ENCODE data around the gene TTLL5.

Gene TTLL5, protein sequence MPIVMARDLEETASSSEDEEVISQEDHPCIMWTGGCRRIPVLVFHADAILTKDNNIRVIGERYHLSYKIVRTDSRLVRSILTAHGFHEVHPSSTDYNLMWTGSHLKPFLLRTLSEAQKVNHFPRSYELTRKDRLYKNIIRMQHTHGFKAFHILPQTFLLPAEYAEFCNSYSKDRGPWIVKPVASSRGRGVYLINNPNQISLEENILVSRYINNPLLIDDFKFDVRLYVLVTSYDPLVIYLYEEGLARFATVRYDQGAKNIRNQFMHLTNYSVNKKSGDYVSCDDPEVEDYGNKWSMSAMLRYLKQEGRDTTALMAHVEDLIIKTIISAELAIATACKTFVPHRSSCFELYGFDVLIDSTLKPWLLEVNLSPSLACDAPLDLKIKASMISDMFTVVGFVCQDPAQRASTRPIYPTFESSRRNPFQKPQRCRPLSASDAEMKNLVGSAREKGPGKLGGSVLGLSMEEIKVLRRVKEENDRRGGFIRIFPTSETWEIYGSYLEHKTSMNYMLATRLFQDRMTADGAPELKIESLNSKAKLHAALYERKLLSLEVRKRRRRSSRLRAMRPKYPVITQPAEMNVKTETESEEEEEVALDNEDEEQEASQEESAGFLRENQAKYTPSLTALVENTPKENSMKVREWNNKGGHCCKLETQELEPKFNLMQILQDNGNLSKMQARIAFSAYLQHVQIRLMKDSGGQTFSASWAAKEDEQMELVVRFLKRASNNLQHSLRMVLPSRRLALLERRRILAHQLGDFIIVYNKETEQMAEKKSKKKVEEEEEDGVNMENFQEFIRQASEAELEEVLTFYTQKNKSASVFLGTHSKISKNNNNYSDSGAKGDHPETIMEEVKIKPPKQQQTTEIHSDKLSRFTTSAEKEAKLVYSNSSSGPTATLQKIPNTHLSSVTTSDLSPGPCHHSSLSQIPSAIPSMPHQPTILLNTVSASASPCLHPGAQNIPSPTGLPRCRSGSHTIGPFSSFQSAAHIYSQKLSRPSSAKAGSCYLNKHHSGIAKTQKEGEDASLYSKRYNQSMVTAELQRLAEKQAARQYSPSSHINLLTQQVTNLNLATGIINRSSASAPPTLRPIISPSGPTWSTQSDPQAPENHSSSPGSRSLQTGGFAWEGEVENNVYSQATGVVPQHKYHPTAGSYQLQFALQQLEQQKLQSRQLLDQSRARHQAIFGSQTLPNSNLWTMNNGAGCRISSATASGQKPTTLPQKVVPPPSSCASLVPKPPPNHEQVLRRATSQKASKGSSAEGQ (N-terminal part only)

DNA sequence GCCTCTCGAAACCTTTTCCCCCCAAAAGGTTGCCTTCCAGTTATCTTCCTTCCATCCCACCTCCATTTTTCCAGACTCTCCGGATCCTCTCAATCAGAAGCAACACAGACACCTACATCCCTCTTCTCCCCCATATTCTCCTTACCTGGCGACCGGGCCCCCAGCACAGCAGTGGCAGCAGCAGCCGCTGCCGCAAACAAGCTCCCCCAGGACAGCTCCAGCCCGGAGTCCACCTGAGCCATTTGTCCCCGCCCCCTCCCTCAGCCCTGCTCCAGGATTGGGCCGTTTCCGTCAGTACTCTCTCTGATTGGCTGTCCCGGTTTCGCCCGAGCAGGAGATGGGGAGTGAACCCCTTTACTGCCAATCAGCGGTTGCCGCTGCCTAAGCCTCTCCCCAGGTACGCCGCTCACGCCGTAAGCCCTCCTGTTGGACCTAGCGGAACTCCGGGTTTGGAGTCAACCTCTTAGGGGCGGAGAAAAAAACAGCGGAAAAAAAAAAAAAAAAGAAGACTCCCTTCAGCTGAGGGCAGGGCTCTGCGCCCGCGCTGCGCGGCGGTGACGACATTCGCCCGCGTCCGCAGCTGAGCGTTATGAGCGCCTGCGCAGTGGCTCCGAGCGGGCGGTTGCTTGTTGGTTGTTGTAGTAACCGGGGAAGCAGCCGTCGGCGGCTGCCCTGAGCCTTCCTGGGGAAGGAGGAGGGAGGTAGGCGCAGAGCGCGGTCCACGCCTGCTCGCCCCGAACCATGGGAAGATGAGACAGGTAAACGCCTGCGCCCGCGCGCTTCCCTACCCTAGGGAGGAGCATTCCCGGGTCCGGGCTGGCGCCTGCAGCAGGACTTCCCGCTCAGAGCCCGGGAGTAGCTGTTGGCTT lies at the start of gene TTLL5, which contains the start of gene ERG28:
Gene TTLL5 (plus strand): TSS at position 617 of the 869 bp plus-strand sequence. CDS start 1,904 bp downstream, outside the sequence.
Gene ERG28 (minus strand): TSS at position 247 of the 869 bp plus-strand sequence. CDS start 3,374 bp downstream, outside the sequence.
- peak; percentile 98 for DNase-seq (ENCODE audit: low spot score)

DNA sequence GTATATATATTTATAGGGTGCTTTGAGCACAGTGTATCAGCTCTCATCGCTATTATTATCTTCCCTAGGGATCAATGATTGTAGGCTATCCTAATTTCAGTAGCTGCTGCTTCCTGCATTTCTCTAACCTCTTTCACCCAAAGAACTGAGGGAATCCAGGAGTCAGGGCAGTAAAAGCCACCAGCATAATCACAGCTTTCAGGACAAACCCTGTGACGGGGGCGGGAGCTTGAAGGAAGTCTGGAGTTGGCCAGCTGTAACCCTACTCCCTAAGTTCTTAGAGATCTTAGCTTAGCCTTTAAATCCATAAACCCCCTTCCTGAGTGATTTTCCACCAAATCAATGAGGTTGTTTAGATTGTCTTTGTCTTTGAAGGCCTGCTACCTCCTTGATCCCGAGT lies 48.9 kb upstream of the TTLL5 start:
- no peak for DNase-seq (ENCODE audit: low spot score)

DNA sequence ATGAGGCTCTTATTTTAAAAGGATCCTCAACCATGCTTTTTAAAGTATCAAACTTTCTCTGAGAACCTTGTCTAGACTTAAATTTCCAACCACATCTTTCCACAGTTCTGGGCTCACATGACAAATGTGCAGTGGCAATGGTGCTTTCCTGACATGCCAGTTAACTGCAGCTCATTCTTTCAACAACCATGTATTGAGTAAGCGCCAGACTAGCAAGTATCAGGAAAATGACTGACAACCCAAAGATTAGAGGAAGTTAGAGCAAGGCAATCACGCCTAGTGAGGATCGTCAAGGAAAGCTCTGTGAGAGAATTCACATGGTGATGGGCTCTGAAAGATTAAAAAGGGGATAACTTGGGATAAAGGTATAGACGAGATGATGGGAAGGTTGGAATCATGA lies 46.9 kb upstream of the TTLL5 start:
- DNase-seq (ENCODE audit: low spot score), result peak; percentile 25

DNA sequence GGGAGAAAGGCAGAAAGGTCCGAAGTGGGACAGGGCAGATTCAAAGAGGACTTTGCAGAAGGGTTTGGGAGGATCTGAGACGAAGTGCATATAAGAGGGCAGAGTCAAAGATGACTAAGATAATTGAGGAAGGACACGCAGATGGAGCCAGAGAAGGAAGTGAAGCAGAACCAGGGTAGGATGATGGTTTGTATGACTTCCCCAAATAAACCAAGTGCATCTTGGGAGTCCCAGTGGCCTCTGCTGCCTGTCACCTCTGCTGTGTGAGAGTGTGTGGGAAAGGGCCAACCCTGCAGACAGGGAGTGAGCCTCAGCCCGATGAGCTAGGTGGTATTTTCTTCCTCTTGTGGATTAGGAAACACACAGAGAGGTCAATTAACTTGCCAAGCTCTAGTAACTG lies 45.8 kb upstream of the TTLL5 start:
- DNase-seq (ENCODE audit: low spot score), result peak; percentile 58

DNA sequence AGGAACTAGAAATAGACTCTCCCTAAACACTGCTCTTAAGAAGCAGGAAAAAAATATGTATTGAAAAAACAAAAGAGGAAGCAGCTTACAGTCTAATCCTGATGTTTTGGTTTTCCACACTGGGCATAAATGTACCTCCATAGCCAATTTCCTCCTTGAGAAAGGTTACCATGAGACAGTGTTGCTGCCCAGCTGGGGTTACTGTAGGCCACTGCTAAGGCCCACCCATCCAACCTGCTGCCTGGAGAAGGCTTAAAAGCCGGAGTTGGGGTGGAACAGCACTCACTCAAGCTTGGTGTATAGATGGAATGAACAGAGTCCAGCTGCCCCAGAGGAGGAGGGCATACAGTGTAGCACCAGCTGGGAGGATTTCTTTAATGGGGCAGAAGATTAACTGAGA lies 41.5 kb upstream of the TTLL5 start:
- DNase-seq (ENCODE audit: low spot score), result no peak

DNA sequence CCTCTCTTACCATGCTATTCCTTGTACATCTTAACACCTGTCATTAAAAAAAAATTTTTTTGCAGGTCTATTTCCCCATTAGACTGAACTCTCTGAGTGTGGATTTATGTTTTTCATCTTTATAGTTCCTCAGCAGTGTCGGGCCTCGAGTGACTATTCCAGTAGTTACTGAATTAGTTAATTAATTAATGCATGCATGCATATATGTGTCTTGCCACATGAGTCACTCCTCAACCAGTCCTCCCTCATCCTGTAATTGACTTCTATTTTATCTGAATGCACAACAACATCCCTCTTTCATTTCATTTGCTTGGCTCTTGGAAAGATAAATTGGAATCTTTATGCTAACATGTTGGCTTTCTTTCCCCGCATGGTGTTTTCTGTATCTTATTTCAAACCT lies 36.0 kb upstream of the TTLL5 start:
- DNase-seq (ENCODE audit: low spot score), result no peak

DNA sequence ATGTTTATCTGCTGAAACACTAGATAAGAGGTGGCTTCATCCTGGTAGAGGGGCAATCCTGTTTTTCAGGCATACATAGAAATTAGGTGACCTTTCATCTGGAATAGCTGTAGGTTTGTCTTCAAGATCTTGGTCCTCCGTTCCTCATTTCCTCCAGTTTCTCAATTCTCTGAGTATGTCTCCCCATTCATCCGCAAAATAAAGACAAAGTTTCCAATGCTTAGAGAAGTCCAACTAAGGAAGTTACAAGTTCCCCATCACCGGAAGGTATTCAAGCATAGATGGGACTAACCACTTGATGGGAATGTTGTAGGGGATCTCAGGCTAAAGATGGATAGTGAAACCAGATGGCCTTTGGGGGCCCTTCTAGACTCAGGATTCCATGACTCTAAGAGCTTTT lies 34.6 kb upstream of the TTLL5 start:
- DNase-seq (ENCODE audit: low spot score), result no peak

DNA sequence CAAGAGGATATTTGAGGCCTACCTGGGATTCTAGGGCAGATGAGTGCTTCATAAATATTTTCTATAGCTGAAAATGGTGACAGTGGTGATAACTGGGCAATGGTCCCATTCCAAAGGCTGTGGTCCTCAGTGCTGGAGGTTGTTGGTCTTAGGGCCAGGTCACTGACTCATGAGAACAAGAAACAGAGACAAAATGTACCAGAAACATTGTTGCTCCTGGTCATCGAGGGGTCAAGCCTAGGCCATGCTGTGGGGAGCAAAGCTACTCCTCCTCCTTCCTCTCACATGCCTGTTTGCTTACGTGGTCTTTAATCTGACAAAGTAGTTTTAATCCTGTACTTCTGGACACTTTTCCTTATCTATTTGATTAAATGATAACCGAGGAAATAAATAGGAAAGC lies 34.2 kb upstream of the TTLL5 start:
- no peak for DNase-seq (ENCODE audit: low spot score)

DNA sequence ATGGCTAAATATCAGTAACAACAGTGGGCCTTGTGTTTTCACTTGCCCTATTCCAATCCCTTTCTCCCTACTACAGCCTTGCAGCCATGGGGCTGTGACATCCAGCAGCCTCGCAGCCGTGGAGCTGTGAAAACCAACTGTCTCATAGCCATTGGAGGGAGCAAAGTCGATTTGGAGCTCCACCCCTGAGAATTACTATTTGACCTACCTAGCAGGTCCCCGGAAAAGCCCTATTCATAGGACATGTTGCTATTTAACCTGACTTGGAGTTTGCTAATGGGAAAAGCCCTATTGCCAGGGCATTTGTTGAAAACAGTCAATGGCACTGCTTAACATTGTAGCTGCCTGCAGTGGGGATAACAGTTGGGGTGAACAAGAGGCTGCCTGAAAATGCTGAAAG lies 33.6 kb upstream of the TTLL5 start:
- no peak for DNase-seq (ENCODE audit: low spot score)

DNA sequence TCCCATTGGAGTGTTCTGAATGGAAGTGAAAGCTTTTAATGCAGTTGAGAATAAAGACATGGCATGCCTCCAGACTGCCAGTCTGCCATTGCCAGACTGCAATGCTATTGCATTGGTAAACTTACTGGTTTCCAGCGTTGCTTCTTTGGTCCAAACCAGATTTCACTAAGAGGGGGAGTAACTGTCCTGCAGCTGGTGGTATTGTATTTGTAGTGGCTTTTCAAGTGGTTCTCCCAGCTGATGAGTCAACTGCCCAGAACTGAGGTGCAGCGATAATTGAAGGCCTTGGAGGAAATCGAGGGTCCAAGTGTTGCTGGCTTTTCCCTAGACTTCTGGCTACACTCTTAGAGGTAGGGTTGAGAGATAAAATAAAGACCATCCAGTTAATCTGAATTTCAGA lies 32.2 kb upstream of the TTLL5 start:
- no peak for DNase-seq (ENCODE audit: low spot score)

DNA sequence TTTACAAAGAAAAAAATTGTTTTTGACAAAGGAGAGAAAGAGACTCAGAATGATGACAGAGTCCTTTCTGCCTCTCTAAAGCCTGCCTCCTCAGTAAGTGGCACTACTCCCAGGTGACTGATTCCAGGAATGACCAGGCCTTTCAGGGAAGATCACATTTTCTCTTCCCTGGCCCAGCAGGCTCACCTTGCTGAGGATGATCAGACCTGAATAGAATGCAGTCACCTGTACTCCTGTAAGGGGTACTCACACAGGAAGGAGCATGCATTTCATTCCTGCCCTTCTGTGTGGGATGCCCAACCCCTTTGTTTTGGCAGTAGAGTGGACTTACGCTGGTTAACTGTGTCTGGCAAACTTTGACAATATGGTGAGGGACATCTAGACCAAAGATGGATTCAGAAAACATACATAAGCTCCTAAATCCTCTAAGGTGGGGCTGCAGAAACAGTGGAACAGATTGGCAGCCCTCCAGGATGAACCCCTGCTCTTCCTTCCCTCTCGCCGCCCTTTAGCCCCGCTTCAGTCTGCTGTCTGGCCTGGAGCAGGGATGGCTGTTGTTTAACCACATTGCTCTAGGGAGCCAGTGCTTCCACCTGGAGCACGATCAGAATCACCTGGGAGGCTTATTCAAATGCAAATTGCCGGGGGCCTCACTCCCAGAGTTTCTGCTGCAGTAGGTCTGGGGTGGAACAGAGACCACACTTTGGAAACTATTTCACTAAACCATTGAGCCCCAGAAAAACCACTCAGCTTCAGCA lies 30.2 kb upstream of the TTLL5 start:
- DNase-seq (ENCODE audit: low spot score), result no peak

DNA sequence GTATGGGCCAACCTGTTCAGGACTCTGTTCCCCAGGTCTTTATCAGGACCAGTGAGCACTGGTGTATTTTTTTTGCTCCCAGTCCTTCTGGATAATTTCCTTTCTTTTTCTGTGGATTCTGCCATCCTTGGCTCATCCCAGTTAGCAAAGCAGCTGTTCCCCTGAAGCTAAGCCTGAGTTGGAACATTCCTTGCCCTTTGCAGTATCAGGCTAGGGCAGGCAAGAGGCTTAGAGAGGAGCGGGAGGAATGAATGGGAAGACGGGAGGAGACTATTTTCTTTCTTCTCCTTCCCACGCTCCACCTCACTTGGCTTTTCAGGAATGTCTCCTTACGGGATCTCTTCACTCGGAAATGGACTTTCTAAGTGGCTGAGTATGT lies 29.6 kb upstream of the TTLL5 start:
- no peak for DNase-seq (ENCODE audit: low spot score)

DNA sequence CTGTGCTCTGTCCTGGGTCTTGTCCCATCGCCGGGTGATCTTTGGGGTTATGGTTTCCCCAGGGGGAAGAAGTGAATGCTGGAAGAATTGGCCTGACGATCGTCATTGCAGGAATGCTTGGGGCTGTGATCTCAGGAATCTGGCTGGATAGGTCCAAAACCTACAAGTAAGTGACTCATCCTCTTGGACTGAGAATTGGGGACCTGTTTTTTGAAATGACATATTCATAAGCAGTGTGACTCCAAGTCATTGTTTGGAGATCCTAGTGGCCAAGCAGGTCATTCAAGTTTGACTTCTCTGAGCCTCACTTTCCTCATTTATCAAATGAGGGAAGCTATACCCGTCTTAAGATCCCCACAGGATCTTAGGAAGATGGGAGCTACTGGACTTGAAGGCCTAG lies 26.2 kb upstream of the TTLL5 start:
- DNase-seq (ENCODE audit: low spot score), result no peak

DNA sequence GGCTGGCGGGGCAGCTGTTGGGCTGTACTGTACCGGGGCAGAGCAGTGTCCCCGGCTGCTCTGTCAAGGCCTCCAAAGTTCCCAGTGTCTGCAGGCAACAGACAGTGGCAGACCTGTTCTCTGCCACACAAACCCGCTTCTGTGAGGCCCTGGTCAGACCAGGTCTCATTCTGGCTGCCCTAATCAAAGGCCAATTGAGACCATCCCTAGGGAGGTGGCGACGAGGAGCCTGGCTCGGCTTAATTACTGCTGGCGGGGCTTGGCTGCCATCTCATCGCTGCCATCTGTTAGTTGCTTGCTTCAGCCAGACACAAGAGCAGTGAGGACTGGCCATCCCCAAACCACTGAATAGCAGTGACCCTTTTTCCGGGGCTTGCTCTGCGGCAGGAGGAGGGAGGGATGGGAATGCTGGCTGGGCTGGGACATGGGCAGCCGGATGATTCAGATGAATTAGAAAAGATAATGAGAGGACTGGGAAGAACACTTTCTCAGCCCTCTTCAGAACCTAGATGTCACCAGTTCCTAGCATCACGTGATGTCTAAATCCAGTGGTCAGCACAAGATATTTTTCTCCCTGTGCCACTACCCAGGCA lies 24.9 kb upstream of the TTLL5 start:
- peak; percentile 77 for DNase-seq (ENCODE audit: low spot score)

DNA sequence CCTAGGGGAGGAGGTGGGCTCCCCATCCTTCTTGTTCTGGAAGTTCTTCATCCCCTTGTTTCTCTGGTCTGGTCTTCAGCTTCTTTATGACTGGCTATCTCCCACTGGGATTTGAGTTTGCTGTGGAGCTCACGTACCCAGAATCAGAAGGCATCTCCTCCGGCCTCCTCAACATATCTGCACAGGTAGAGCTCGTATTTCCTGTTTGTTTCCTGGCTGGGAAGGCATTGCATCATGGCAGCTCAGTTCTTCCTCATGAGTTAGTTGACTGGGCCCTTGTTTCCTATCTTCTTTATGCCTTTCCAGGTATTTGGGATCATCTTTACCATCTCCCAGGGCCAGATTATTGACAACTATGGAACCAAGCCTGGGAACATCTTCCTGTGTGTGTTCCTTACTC lies 20.2 kb upstream of the TTLL5 start:
- DNase-seq (ENCODE audit: low spot score), result no peak

DNA sequence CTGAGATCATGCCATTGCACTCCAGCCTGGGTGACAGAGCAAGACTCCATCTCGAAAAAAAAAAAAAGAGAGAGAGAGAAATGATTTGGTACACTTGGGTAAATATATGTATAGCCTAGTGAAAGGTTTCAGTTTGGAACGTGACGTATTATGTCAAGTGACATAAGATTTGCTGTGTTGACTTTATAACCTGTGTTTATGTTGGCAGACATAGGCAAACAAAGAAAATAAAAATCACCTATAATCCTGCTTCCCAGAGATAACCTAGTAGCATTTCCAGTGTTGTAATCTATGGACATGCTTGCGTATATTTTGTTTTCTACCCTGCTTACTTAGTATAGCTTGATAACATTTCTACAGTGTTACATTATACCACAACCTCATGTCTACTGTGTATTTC lies 17.1 kb upstream of the TTLL5 start:
- DNase-seq (ENCODE audit: low spot score), result no peak

DNA sequence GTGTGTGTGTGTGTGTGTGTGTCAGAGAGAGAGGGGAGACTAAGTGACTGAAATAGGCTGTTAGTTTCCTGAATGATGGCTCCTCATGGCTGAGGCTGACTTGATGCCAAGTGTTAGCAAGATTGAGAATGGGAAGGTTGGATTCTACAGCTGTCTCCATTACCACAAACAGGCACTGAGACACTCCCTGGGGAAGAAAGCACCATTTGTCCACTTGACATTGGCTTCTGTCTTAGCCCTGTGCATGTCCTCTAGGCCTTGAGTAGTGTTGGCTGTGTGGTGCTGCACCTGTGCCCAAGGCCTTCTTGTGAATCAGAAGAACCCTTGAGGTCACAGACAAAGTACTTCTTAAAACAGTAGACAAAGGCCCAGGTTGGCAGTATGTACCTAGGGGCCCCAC lies 16.0 kb upstream of the TTLL5 start:
- no peak for DNase-seq (ENCODE audit: low spot score)

DNA sequence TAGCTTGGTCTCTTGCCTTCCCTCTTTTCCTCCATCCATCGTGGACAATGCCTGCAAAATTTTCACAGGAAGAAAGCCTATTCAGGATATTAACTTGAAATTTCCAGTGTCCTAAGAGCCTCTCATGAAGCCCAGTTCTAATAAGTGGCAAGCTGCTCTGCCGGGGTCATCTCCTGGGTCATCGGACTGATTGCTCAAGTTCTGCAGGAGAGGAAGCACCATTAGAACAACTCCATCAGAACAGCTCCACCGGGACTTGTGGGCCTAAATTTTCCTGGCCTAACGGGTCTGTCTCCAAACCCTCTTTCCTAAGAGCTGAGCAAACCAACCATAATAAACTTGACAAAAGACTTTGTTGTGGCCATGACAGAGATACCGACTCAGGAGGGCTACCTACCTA lies 14.3 kb upstream of the TTLL5 start:
- DNase-seq (ENCODE audit: low spot score), result no peak

DNA sequence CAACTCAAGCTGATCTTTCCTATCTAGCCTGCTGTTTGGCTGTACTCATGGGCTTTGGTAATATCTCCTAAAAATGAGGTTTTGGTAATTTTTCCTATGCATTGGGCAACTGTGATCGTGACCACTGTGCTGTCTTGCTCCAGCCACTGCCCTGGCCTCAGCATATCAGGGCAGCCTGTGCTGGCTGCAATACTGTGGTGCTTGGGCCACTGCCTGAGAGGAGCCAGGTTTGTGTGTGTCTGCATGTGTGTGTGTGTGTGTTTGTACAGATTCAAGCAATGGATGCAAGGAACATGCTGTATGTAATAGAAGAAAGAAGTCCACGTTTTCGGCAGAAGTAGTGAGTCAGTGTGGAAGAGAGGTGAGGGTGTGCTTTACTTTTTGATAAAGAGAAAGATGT lies 13.4 kb upstream of the TTLL5 start:
- no peak for DNase-seq (ENCODE audit: low spot score)
